Stimulated activated CD8-positive, alpha-beta memory T cell treated with anti-CD3 and anti-CD28 coated beads, Interleukin-12 subunit alpha, Interleukin-12 subunit beta, amount 100 ng/mL, for 4 hours (primary cell): Measurements from ENCODE around the gene EYA2.
"Not testable (repeated sequence)": the region's sequence is repeated elsewhere in the genome, so short reads cannot be mapped to it uniquely, and the experiment has no call there.

Experiments
- DNase-seq: peaks from one replicate; pipeline ENCODE4 v3.0.0-alpha.2; 2020; ENCODE audit warnings: low read depth

EYA2 gene

DNA sequence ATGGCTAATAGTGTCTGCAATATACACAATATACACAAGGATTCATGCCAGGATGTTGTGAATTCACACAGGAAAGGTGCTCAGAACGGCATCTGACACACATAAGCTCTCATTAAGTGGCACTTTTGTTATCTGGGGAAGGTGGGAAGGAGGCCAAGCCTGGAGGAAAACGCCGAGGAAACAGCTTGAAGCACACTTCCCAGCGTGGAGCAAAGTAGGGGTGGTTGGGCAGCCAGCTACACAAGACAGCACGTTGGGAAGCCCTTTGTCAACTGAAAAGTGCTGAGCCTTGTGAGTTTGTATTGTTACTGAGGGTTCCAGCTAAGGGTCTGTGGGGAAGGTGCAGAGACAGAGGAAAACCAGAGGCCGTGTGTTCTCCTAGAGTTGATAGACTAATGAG lies 280.9 kb downstream of the EYA2 start:
- DNase-seq: no peak

DNA sequence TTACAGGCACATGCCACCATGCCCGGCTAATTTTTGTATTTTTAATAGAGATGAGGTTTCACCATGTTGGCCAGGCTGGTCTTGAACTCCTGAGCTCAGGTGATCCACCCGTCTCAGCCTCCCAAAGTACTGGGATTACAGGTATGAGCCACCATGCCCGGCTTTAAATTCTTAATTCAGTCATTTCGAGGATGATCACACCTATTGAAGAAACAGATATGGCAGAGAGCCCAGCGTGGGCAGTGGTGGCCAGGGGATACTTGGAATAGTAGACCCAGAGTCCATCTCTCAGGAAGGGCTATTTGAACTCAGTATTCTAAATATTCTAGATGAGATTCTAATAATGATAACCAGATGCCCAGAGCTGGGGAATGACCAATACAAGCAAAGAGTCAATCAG lies 281.6 kb downstream of the EYA2 start:
- not testable (repeated sequence) for DNase-seq

DNA sequence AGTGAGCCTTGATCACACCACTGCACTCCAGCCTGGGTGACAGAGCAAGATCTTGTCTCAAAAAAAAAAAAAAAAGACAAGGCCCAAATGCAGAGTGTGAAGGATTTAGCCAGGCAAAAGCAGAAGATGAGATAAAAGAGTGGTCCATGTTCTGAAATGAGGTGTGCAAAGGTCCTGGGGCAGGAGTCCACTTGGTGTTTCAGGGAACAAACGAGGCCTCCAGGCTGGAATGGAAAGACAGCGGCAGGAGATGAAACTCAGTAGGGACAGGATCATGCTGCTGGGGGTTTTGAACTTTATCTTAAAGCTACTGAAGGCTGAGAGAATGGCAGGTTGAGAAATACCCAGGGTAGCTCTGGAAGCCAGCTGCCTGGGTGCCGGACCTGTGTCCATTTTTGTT lies 283.6 kb downstream of the EYA2 start:
- DNase-seq: no peak

DNA sequence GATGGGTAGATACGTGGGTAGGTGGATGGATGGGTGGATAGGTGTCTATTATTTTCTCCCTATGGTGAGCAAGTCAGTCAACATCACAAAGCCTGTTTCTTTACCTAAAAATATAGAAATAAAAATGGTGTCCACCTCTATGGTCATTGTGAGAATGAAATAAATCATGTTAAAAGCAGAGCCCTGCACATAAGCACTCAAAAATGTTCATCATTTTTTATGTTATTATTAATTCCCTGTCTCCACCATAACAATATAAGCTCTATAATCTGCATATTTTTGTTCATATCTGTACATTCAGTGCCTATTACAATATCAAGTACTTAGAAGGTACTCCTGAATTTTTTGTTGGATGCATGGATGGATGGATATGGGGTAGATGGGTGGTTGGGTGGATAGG lies 284.2 kb downstream of the EYA2 start:
- DNase-seq: no peak

DNA sequence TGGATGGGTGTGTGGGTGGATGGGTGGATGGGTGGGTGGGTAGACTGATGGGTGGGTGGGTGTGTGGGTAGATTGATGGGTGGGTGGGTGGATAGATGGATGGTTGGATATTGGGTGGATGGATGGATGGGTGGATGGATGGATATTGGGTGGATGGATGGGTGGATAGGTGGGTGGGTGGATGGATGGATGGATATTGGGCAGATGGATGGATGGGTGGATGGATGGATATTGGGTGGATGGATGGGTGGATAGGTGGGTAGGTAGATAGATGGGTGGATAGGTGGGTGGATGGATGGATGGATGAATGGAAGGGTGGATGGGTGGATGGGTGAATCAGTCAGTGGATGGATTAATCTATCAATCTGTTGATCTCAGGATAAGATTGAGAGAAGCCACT lies 284.6 kb downstream of the EYA2 start:
- no peak for DNase-seq

DNA sequence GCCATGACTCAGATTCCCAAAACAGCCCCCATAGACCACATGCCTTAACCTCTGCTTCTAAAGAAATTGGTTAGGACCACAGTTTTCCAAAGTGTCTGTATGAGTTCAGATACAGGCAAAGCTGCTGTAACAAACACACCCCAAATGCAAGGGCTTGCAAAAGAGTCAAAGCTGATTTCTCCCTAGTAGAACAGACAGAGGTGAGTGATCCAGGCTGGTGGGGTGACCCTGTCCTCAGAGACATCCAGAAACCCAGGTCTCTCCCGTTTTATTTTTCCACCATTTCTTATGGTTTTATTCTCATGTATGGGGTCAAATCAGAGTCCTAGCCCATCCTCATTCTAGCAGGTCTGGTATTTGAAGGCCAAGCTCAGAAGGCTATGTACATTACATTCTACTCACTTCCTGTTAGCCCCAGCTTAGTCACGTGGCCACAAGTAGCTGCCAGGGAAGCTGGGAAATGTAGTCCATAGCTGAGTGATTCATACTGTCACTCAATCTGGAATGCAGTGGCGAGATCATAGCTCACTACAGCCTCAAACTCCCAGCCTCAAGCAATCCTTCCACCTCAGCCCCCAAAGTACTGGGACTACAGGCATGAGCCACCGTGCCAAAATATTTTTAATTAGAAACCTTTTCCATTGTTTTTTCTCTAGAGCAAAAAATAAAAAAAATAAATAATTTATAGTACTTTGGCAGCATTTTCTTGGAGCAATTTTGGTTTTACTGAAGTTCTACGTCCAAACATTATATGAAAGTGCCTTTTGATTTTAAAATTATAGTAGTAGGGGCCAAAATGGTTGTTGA lies 286.6 kb downstream of the EYA2 start:
- DNase-seq: no peak

DNA sequence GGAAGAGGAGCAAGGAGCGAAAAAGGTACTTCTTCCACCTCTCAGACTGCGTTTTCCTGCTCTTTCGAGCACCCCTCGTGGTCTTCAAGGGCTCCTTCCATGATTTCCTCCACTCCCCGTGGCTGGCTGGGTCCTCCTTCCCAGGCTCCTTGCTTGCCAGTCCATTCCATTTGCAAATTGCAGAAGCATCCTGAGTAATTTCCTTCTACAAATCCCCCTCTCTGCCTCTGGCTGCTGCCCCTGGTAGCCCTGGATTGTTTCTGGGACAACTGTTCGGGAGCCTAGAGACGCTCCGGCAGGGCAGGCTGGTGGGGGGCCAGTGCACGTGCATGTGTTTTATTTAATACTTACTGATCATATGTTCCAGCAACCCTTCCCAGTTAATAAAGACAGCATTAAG lies 288.7 kb downstream of the EYA2 start:
- DNase-seq: no peak

DNA sequence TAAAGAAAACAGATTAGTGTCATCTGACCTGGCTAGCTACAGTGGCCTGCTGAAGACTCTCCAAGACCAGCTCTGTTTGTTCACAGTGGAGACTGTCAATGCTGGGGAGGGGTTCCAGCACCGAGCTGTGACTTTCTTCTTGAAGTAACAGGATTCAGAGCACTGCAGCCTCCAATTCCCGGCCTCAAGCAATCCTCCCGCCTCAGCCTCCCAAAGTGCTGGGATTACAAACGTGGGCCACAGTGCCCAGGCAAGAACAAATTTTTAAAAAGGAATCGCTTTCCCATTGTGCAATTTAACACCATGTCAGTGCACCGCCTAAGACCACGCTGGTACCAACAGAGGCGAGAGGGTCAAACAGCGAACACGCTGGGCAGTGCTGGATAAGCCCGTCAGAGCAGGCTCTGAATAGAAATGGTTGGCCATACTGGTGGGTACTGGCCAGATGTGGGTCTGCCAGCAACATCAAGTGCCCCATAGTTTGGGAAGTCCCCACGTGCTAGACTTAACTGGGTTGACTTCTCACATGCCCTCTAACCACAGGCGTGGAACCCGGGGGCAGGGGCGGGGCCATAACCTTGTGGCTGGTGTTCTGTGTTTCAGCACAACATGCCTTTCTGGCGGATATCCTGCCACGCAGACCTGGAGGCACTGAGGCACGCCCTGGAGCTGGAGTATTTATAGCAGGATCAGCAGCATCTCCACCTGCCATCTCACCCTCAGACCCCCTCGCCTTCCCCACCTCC lies 293.0 kb downstream of the EYA2 start:
- DNase-seq: no peak

DNA sequence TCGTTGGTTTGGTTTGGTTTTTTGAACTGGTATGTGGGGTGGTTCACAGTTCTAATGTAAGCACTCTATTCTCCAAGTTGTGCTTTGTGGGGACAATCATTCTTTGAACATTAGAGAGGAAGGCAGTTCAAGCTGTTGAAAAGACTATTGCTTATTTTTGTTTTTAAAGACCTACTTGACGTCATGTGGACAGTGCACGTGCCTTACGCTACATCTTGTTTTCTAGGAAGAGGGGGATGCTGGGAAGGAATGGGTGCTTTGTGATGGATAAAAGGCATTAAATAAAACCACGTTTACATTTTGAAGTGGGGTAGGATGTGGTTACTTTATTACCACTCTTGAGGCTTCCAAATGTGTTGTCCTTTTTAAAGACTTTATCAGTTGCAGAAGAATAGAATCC lies 293.9 kb downstream of the EYA2 start:
- DNase-seq: no peak

DNA sequence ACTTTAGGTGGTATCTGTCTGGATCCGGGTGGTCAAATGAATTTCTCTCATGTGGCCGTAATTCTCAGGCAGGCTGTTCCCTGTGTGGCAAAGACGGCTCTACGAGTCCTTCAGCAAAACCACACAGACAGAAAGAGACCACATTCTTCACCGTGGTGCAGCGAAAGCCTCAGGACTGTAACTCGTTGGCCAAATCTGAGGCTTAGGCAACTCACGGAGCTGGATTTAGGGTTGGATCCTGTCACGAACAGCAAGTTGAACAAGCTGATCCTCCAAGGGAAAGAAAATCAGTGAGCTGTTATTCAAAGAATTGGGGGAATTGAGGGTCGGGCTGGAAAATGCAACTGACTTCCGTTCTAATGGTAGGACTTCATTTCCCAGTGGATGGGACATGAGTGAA lies 294.4 kb downstream of the EYA2 start:
- no peak for DNase-seq

DNA sequence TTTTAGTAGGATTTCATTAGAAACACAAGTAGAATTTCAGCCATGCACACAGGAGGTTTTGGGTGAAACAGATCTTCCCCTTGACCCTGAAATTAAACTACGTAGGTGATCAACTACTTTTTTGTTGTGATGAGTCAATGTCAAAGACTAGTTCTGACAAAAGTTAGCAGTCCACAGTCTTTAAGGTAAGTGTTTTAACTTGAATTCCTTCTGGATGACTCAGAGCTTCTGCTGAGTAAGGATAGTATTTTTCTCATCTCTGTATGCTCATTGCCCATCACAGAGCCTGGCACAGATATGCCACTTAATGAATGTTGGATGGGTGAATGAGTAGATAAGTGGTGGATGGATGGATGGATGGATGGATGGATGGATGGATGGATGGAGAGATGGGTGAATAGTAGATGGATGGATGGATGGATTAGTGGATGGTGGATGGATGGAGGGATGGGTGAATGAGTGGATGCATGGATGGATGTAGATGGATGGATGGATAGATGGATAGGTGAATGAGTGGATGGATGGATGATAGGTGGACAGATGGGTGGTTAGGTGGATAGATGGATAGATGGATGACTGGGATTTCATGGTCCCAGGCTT lies 296.5 kb downstream of the EYA2 start:
- no peak for DNase-seq

DNA sequence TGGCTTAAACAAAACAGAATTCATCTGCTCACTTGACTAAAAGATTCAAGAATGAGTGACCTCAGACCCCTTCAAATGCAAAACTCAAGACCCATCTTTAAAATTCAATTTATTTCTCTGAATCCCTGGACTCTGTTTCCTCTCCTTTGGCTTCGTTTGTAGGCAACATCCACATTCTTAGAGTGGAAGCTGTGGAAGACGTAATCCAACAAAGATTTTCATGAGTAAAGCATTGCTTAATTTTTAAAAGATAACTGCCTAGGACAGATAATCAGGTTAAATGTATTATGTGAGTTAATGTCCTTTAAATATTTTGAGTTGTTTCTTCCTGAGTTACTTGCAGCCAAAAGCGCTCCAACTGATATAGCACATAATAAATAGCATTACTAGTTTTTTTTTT lies 297.3 kb downstream of the EYA2 start:
- DNase-seq: no peak

DNA sequence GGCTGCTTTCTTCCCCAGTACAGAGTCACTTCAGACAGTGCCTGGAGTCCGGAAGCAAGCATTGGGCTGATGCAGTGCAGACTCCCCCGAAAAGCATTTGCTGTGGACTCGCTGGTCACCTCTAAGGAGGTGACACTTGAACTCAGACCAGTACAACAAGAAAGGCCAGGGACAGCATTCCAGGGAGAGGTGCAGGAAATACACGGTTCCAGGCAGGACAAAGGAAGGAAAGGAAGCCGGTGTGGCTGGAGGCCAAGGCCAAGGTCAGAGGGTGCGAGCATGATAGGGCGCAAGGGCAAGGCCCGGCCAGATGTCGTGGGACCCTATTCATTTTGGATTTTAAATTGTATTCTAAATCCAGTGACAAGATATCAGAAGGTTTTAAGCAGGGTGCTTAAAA lies 300.9 kb downstream of the EYA2 start:
- DNase-seq: no peak

DNA sequence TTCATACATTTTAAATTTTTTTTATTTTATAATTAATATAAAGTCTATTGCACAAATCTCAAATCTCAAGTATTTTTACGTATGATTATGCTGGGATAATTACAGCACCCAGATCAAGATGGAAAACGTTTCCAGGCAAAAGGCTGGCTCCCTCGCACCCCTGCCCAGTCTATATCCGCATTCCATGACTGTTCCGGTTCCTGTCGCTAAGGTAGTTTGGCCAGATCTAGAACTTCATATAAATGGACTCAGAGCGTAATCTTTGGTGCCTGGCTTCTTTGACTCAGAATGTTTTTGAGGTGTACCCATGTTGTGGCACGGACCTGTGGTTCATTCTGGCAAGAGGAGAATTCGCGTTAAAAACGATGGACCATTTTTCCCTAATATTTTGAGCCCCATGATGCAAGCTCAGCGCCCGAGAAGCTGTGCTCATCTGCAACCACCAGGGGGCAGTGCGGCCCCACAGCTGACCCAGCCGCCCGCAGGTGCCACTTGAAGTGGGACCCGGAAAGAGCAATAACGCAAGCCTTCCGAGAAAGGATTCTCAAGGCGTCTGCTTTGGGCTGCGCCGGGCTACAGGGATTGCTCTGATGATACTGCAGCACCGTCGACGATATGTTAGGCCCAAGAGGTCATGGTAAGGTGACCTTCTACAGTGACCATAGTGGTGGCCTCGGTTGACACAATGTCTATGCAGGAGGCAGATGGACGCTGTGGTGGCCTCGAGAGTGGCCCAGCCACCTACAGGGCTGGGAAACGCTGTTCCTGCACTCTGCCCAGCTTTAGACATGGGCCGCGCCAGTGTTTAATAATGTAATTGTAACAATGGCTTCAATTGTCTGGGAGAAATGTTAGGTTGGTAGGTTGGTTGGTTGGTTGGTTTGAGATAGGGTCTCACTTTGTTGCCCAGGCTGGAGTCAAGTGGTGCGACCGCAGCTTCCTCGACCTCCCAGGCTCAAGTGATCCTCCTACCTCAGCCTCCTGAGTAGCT lies 301.7 kb downstream of the EYA2 start:
- DNase-seq: peak; percentile 21

DNA sequence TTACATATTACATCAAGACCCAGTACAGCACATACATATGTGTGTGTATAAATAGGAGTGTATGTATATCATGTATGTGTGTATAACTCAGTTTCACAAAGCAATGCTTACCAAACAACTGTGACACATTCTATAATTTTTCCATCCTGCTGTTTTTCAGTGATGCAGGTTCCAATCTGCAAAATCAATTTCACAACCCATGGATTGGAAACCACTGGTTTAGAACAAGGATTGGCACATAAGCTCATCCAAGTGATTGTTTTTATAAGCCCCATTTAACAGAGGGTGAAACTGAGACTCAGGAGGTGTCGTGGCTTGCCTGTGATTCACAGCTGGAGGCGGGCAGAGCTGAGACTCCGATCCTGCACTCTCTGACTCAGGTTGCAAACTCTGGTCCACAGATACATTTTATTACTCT lies 303.6 kb downstream of the EYA2 start:
- DNase-seq: no peak

DNA sequence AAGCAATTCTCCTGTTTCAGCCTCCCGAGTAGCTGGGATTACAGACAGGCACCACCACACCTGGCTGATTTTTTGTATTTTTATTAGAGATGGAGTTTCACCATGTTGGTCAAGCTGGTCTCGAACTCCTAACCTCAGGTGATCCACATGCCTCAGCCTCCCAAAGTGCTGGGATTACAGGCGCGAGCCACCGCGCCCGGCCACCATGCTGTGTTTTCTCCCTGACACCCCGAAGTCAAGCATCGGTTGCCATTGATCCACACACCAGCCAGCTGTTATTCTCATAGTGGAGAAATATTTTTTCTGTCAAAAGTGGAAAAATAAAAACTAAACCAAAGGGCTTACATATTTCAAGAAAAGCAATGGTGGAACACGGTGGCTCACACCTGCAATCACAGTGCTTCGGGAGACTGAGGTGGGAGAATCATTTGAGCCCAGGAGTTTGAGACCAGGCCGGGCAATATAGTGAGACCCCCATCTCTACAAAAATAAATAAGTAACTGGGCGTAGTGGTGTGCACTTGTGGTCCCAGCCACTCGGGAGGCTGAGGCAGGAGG lies 304.4 kb downstream of the EYA2 start:
- no peak for DNase-seq

DNA sequence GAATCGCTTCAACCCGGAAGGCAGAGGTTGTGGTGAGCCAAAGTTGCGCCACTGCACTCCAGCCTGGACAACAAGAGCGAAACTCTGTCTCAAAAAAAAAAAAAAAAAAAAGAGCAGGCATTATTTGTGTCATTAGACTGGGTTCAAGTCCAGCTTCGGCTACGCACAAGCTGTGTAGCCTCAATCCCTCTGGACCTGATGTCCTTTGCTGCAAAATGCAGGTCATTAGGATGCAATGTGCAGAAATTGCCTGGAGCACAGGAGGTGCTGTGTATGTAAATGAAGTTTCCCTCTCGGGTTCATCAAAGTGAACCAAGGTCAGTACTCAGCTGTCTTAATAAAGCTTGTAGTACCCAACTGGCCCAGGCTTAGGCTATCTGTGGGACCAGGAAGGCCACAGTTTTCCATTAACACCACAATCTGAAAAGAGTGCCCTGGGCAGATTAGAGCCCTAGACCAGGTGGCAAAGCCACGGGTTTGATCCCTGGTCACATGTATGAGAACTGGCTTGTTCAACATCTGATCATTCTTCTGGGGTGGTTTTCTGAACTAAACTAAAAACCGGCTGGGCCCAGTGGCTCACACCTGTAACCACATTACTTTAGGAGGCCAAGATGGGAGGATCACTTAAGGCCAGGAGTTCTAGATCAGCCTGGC lies 306.6 kb downstream of the EYA2 start:
- no peak for DNase-seq

DNA sequence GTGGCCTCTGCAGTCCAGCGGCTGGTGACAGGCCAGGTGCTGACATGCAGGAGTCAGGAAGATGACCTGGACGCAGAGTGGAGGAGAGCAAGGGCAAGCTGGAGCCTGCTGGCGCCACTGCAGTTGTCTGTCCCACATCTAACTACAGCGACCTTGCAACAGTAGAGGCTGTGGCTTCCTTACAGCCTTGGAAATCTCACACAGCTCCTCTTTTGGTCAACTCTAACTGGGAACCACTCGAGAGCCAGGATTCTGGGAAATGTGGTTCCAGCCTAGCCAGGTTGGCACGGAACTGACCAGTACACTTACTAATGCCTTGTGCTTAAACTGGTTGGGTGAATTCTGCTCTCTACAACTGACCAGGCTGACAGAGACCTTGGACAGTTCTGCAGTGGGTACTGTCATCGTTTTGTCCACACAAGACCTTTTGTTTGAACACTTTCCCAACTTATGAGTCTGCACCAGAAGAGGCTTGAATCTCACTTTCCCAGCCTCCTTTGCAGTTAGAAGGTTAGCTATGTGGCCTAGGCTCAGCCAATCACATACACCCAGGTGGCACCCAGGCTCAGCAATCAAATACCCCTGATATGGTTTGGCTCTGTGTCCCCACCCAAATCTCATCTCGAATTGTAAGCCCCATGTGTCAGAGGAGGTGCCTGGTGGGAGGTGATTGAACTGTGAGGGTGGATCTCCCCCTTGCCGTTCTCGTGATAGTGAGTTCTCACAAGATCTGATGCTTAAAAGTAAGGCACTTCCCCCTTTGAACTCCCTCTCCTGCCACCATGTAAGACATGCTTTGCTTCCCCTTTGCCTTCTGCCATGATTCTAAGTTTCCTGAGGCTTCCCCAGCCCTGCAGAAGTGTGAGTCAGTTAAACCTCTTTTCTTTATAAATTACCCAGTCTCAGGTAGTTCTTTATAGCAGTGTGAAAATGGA lies 308.4 kb downstream of the EYA2 start:
- DNase-seq: no peak

DNA sequence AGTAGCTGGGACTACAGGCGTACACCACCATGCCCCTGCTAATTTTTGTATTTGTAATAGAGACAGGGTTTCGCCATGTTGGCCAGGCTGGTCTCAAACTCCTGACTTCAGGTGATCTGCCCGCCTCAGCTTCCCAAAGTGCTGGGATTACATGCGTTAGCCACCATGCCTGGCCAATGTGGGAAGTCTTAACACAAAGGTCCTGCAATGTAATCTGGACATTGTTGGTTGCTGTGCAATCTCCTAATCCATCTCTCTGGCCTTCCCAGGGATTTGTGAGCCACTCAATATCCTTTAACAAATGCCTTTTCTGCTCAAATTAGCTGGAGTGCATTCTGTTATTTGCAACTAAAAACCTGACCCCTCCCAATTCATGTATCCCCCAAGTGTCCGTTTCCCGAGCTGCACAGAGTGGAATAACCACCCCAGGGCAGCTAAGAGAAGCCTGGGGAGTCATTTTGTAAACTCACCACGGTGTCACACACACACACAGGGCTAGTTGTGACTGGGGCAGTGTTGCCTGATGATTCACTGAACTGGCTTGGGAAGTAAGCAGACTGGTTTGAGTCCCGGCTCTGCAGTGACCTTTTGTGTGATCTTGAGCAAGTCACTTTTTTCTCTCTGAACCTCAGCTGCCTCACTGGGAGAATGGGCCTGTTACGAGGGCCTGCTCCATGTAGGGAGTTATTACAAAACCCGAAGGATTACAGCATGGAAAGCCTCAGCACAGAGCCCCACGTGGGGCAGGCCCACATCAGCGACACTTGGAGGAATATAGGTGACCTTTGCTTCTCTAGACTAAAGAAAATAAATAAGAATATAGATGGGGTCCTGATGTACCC lies 309.6 kb downstream of the EYA2 start:
- DNase-seq: no peak
